SU-DHL-6 (cell line): ENCODE data around the gene OR10Z1.

Experiments
- CTCF ChIP-seq: fragments of 200-600 bp; sonication (generic); IDR thresholded peaks from one replicate; pipeline ENCODE4 v1.5.1; 2017; ENCODE audit warnings: antibody characterized with exemption, mild to moderate bottlenecking, low read length, moderate library complexity; ENCODE audit not compliant: insufficient read depth, poor library complexity, severe bottlenecking
- EZH2phosphoT487 ChIP-seq: fragments of 200-600 bp; sonication (generic), shearing (Covaris generic); conservative IDR thresholded peaks from 2 replicates; pipeline ENCODE4 v1.6.1; 2018; ENCODE audit warnings: mild to moderate bottlenecking, antibody characterized with exemption, low read length, moderate library complexity, mixed read lengths

- no peak for TF ChIP-seq CTCF
- no peak for TF ChIP-seq EZH2phosphoT487
Measured at GRCh38 chr1:158649052-158649451, 44.0 kb downstream of the OR10Z1 start.
